HG02885 (cell line): Measurements from ENCODE around the gene RPS6KA3.

Source experiments
- ATAC-seq: cut with Tn5 transposase; IDR thresholded peaks from one replicate; pipeline ENCODE4 v1.9.1; 2021; ENCODE audit warnings: mild to moderate bottlenecking; ENCODE audit not compliant: unreplicated experiment, poor library complexity

Gene RPS6KA3

DNA sequence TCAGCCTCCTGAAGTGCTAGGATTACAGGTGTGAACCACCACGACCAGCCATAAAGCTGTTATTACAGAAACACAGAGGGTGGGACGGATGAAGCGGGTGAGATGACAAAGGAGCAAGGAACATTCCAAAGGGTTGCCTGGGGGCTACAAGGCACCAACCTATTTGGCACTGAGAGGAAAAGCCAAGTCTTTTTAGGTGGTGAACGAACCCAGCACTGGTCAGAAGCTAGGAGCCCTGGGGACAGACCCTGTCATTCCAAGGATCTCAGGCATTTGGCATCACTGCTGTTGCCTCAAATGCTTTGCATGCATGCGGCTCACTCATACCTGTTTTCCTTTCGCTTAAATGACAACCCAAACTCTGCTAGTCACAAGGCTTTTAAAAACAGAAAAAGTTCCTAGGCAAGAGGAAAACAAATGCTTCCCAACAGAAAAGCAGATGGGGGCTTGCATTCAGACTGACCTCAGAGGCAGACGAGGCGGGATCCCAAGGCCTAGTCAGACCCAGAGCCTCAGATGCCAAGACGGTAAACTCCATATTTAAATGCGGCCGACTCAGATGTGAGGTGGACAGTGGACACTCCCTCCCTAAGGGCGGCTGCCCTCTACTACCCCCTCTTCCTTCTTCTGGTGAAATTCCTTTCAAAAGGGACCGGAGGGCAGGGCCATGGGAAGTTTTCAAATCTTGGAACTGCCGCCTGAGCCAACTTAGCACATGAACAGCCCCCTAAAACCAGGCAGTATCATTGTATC, 154.5 kb downstream of the RPS6KA3 start:
- no peak for ATAC-seq

DNA sequence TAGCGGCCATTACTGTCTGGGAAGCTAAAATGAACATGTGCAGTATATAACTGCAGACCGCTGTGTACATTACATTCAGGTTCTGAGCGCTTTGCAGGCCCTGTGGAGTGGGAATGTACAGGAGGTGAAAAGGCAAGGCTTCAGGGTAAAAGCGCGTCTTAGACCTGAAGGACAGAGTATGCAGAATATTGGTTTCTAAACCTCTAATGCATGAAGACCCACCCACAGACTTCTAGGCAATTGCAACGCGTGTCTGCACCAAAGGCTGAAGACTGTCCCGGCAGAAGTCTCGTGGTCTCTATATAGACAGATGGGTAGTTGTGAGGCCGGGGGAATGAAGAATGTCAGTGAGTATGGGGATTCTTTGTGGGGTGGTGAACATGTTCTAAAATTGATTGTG, 155.4 kb downstream of the RPS6KA3 start:
- ATAC-seq = no peak

DNA sequence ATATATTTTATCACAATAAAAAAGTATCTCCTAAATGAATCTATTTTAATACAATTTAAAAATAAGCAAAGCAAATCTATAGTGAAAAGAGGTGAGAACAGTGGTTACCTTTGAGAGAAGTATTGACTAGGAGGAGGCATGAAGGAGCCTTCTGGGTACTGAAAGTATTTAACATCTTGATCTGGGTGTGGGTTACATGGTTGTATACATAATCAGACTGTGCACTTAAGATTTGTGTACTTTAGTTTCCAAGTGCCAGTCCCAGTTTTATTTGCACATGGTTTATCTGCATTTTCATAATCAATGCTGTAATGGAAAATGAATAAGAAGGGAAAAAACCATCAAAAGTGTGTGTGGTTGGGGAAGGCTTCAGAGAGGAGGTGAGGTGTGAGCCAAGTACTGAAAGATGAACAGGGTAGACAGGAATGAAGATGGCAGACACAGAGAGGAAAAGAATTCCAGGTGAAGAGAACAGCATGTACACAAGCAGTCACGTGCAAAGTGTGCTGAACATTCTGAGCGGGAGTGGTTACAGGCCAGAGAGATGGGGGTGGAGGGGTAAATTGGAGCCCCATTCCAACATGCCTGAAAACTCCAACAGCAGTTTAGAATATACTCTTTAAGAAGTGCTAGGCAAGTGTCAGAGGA, 164.7 kb downstream of the RPS6KA3 start:
- no peak for ATAC-seq
